ENCODE measurements around the gene FRMD6. TPM values are rescaled to one million over a fixed set of nuclear protein-coding genes. Genes with fewer than 3 reads are reported as not detected.

FRMD6 gene
- total RNA-seq, 1 donor from 2014 or later = 8.9 TPM

GRCh38 chr14:51703787-51704186 lies 52.1 kb downstream of the FRMD6 start:
- ATAC-seq (no peak), DNase-seq (ENCODE audit: missing footprints) (no peak)
- intact Hi-C loops (cut with DNase I) = no loop called here

DNA sequence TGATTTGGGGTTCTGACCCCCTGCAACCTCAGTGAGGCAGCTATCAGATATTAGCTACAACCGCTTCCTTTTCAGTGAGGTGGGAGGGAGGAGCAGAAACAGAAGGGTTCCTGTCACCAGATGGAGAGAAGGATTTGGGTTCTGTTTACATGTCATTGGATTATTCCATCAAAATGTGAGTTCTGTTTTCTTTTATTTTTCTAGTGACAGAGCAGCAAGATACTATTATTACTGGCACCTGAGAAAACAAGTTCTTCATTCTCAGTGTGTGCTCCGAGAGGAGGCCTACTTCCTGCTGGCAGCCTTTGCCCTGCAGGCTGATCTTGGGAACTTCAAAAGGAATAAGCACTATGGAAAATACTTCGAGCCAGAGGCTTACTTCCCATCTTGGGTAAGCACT lies 52.8 kb downstream of the FRMD6 start:
- intact Hi-C loops (cut with DNase I) = no loop called here
- DNase-seq (ENCODE audit: missing footprints) (no peak), ATAC-seq (no peak)

DNA sequence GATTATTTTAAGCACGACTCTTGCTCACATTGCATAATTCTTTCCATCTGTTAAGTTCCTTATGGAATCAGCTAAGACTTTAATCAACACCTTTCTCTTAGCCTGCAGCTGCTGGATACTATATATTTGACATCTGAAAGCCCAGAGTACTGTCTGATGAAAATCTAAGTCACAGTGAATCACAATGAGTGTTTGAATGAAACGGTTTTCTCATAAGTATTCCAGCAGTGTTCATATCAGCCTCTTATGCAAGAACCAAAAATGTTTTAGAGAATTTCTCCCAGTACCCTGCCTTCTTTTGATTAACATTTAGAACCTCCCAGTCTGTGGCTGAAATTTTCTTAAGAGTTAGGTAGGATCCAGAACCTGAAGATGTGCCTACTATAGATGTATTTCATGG lies 55.6 kb downstream of the FRMD6 start:
- no peak for DNase-seq (ENCODE audit: missing footprints)
- no peak for ATAC-seq
- intact Hi-C loops (cut with DNase I) = no loop called here

DNA sequence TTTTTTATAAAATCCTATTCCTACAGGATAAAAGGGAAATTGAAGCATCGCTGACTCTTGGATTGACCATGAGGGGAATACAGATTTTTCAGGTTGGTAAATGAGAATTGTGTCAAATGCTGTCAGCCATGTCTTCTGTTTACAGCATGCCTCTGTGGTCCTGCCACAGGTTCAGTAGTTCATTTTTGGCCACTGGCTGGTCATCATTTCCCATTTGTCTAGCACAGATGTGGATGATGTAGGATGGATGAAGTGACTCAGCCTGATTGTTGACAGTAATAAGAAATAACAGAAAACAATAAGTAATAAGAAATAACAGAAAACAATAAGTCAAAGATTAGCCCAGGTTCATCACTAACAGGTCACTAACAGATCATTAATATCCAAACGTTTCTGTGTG lies 59.8 kb downstream of the FRMD6 start:
- DNase-seq (ENCODE audit: missing footprints) = no peak
- no peak for ATAC-seq
- intact Hi-C loops (cut with DNase I) = no loop called here

DNA sequence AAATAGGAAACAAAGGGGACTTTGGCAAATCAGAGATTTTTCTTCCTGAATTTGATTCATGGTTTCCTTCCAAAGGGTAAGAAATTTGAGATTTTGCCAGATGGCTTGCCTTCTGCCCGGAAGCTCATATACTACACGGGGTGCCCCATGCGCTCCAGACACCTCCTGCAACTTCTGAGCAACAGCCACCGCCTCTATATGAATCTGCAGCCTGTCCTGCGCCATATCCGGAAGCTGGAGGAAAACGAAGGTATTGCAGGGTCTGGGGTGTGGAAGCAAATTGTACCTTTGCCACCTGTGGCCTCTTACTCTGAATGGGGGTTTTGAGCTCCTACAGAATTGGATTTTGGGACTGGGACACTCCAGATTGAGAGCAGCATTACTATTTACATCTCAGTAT lies 63.5 kb downstream of the FRMD6 start:
- intact Hi-C loops (cut with DNase I) = no loop called here
- no peak for ATAC-seq

GRCh38 chr14:51715742-51716141 lies 64.0 kb downstream of the FRMD6 start:
- ATAC-seq = no peak
- DNase-seq (ENCODE audit: missing footprints) = no peak
- intact Hi-C loops (cut with DNase I) = no loop called here

More for the DNA sequence above, 63.5 kb downstream of the FRMD6 start:
- no peak for DNase-seq (ENCODE audit: missing footprints)

- ATAC-seq (no peak), DNase-seq (ENCODE audit: missing footprints) (no peak)
- intact Hi-C loops (cut with DNase I) = no loop called here
Observed at GRCh38 chr14:51716610-51717009, 64.9 kb downstream of the FRMD6 start.

- intact Hi-C loops (cut with DNase I) = no loop called here
- ATAC-seq (no peak), DNase-seq (ENCODE audit: missing footprints) (no peak)
Observed at GRCh38 chr14:51717766-51718165, 66.1 kb downstream of the FRMD6 start.

- no peak for ATAC-seq
- intact Hi-C loops (cut with DNase I) = no loop called here
- no peak for DNase-seq (ENCODE audit: missing footprints)
Observed at GRCh38 chr14:51719955-51720354, 68.2 kb downstream of the FRMD6 start.

DNA sequence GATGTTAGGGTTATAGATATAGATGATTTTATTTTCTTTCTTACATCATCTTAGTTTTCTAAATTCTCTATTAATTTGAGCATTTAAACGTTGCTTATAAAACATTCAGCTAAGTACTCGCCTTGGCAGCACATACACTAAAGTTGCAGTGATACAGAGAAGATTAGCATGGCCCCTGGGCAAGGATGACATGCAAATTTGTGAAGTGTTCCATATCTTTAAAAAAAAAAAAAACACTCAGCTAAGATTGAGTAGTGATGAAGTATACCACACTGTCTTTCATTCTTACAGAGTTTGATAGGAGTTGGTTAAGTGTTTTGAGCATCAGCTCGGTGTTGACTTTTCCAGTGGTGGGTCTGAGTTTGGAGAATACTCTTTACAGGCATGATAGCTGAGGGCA lies 72.3 kb downstream of the FRMD6 start:
- intact Hi-C loops (cut with DNase I) = no loop called here
- no peak for ATAC-seq
- DNase-seq (ENCODE audit: missing footprints) = no peak

DNA sequence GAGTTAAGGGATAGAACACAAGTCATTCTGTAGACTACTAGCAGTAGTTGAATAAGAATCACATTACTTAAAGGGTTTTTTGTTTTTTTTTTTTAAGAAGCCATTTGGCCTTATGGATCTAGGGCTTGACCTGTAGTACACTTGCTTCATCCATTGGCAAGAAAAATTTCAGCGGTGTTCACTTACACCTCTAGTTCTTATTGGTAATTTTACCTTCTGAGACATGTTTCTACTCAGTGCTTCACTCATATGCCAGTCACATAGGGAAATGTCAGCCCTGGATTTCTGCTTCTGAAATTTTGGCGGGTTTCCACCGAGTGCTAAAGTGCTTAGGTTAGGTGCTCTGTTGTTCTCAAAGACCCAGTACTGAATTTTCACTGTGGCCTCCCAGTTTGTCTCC lies 72.9 kb downstream of the FRMD6 start:
- ATAC-seq (no peak), DNase-seq (ENCODE audit: missing footprints) (no peak)
- intact Hi-C loops (cut with DNase I) = no loop called here

DNA sequence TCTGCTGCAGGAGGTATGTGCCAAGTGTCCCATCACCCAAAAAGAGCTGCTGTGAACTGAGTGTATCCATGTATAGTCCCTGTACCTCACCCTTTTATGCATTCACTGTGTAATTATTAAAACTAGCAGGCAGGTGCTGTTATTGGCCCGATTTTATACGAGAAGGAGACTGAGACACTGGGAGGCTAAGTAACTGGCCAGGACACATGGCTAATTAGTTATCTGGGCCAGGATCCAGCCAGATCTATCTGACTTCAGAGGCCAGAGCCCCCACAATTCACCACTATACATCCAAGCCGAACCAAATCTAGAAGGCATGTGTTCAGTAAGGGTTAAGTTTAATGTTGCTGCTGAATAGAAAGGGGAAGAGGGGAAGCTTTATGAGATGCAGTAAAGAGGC lies 73.4 kb downstream of the FRMD6 start:
- ATAC-seq = no peak
- intact Hi-C loops (cut with DNase I) = no loop called here
- no peak for DNase-seq (ENCODE audit: missing footprints)

GRCh38 chr14:51726166-51726899 lies 74.6 kb downstream of the FRMD6 start:
- DNase-seq (ENCODE audit: missing footprints) = no peak

GRCh38 chr14:51727526-51727925 lies 75.8 kb downstream of the FRMD6 start:
- no peak for DNase-seq (ENCODE audit: missing footprints)
- intact Hi-C loops (cut with DNase I) = no loop called here
- no peak for ATAC-seq

More at GRCh38 chr14:51726166-51726899, 74.6 kb downstream of the FRMD6 start:
- ATAC-seq = no peak
- intact Hi-C loops (cut with DNase I) = no loop called here

- DNase-seq (ENCODE audit: missing footprints) = no peak
- intact Hi-C loops (cut with DNase I) = no loop called here
- ATAC-seq = no peak
Observed at GRCh38 chr14:51730098-51730497, 78.4 kb downstream of the FRMD6 start.

GRCh38 chr14:51730684-51731083 lies 79.0 kb downstream of the FRMD6 start:
- intact Hi-C loops (cut with DNase I) = no loop called here
- no peak for DNase-seq (ENCODE audit: missing footprints)
- no peak for ATAC-seq

DNA sequence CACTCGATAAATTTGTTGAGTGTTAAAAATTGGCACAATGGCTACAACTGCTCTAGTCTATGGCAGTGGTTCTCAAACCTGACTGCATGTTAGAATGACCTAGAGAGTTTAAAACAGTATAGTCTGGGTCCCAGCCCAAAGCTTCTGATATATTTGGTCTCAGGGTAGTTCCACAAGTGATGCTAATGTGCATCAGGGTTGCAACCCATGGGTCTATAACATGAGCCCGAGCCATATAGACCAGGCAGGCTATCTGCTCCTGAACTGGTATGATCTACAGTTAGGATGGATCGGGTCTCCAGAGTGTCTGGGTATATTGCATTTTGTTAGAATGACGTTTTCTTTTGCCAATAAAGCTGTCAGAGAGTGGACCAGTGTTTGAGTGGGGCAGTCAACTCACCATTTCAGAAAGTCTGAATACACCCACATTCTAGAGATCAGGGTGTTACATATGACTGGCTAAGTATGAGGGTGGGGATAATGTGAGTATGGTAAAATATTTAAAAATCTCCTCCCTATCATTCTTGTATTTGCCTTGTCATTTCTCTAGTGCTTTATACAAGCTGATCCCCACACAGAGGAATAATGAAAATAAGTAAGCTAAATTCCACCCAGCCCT lies 80.9 kb downstream of the FRMD6 start:
- no peak for ATAC-seq
- intact Hi-C loops (cut with DNase I) = no loop called here
- DNase-seq (ENCODE audit: missing footprints) = no peak

- ATAC-seq (no peak), DNase-seq (ENCODE audit: missing footprints) (no peak)
- intact Hi-C loops (cut with DNase I) = no loop called here
Observed at GRCh38 chr14:51733147-51733546, 81.4 kb downstream of the FRMD6 start.

DNA sequence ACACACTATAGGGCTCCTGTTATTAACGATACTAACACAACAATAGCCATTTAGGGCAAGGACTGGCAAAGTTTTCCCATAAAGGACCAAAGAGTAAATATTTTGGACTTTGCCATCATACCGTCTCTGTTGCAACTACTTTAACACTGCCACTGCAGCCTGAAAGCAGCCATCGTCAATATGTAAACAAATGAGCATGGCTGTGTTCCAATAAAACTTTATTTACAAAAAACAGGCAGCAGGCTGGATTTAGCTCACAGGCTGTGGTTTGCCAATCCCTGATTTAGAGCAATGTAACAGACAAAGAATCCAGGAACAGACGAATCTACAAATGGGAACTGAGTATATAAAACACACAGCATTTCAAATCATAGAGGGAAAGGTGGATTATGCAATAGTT lies 84.1 kb downstream of the FRMD6 start:
- no peak for ATAC-seq
- intact Hi-C loops (cut with DNase I) = no loop called here

GRCh38 chr14:51738754-51739153 lies 87.0 kb downstream of the FRMD6 start:
- no peak for DNase-seq (ENCODE audit: missing footprints)
- intact Hi-C loops (cut with DNase I) = no loop called here

More for the DNA sequence above, 84.1 kb downstream of the FRMD6 start:
- DNase-seq (ENCODE audit: missing footprints) = no peak

GRCh38 chr14:51743588-51744000 lies 91.9 kb downstream of the FRMD6 start:
- no peak for DNase-seq (ENCODE audit: missing footprints)
- ATAC-seq = no peak
- intact Hi-C loops (cut with DNase I) = no loop called here

More at GRCh38 chr14:51738754-51739153, 87.0 kb downstream of the FRMD6 start:
- no peak for ATAC-seq

Measured in Right ventricle myocardium inferior (tissue), 1 donor.